Measurements from ENCODE around the gene PGPEP1. TPM values are rescaled to one million over a fixed set of nuclear protein-coding genes. Genes with fewer than 3 reads are reported as not detected.

PGPEP1 gene
- total RNA-seq, 1 experiment from 2014 or later, result 15.8 TPM

- H3K4me1 ChIP-seq (ENCODE audit: insufficient read depth, low read length, poor library complexity, severe bottlenecking), result peaks cover 50% of the 10 kb centered on the region
- no peaks in the 10 kb centered on the region for H3K9me3 ChIP-seq (ENCODE audit: low read depth, low read length, poor library complexity, severe bottlenecking)
- H3K27ac ChIP-seq (ENCODE audit: low read depth, low read length, poor library complexity, severe bottlenecking), result peak overlapping the region; percentile 99
- POLR2A ChIA-PET (ENCODE audit: low non-redundant PET), result interaction anchor here (0.8 to 1.1 kb wide), 2 partner anchors 134 to 136 kb away, joined by 3 to 4 read pairs; partner anchors contain the start of gene JUND
- no peak for TF ChIP-seq CTCF (conservative IDR thresholded peaks at IDR 0.05; ENCODE audit: low read depth, low read length)
- TF ChIP-seq EZH2 (IDR thresholded peaks at IDR 0.05; ENCODE audit: borderline replicate concordance, low read depth, low read length, poor library complexity, severe bottlenecking), result no peak
- intact Hi-C loops (cut with micrococcal nuclease; ENCODE audit: unreplicated experiment), result loop anchor here (5.0 kb wide), 1 partner anchor 213 kb away; the partner anchor contains the start of gene RAB3A
- CTCF ChIA-PET, result interaction anchor here (1.1 kb wide), 2 partner anchors 65 to 136 kb away, joined by 4 to 7 read pairs; no protein-coding TSS in a partner anchor
- H3K4me3 ChIP-seq (ENCODE audit: low read depth, low read length, poor library complexity, severe bottlenecking), result no peak overlapping the region
- H3K36me3 ChIP-seq (ENCODE audit: insufficient read depth, low read length, poor library complexity, severe bottlenecking), result no peaks in the 10 kb centered on the region
- BruUV-seq (replicated peaks), result TSS peak; percentile 69
- H3K27me3 ChIP-seq (replicated peaks; ENCODE audit: insufficient read depth, low read depth, low read length, poor library complexity), result no peaks in the 10 kb centered on the region
- peak; percentile 99 for DNase-seq (ENCODE audit: low spot score)
Measured at GRCh38 chr19:18415178-18415867, 74.9 kb downstream of the PGPEP1 start.

- Histone ChIP-seq H3K27ac (ENCODE audit: low read depth, low read length, poor library complexity, severe bottlenecking) (peak overlapping the region; percentile 99), H3K36me3 (ENCODE audit: insufficient read depth, low read length, poor library complexity, severe bottlenecking) (no peaks in the 10 kb centered on the region), H3K4me3 (ENCODE audit: low read depth, low read length, poor library complexity, severe bottlenecking) (peak overlapping the region; percentile 26), H3K4me1 (ENCODE audit: insufficient read depth, low read length, poor library complexity, severe bottlenecking) (peaks cover 63% of the 10 kb centered on the region), H3K27me3 (replicated peaks; ENCODE audit: insufficient read depth, low read depth, low read length, poor library complexity) (no peaks in the 10 kb centered on the region), H3K9me3 (ENCODE audit: low read depth, low read length, poor library complexity, severe bottlenecking) (no peaks in the 10 kb centered on the region)
- intact Hi-C loops (cut with micrococcal nuclease; ENCODE audit: unreplicated experiment), result loop anchor here (2.0 to 5.0 kb wide), 2 partner anchors 136 to 215 kb away; partner anchors contain the start of genes JUND and RAB3A
- peak; percentile 97 for DNase-seq (ENCODE audit: low spot score)
- BruUV-seq (replicated peaks), result no TSS peak
- POLR2A ChIA-PET (ENCODE audit: low non-redundant PET), result interaction anchor here (0.5 to 1.8 kb wide), 2 partner anchors 30 to 136 kb away, joined by 7 to 24 read pairs; partner anchors contain the start of gene JUND
- no peak for TF ChIP-seq CTCF (conservative IDR thresholded peaks at IDR 0.05; ENCODE audit: low read depth, low read length)
- TF ChIP-seq EZH2 (IDR thresholded peaks at IDR 0.05; ENCODE audit: borderline replicate concordance, low read depth, low read length, poor library complexity, severe bottlenecking), result no peak
- CTCF ChIA-PET, result interaction anchor here (0.6 to 2.3 kb wide), 3 partner anchors 15 to 137 kb away, joined by 3 to 13 read pairs (median 12); no protein-coding TSS in a partner anchor
Measured at GRCh38 chr19:18416778-18417249, 76.4 kb downstream of the PGPEP1 start.

DNA sequence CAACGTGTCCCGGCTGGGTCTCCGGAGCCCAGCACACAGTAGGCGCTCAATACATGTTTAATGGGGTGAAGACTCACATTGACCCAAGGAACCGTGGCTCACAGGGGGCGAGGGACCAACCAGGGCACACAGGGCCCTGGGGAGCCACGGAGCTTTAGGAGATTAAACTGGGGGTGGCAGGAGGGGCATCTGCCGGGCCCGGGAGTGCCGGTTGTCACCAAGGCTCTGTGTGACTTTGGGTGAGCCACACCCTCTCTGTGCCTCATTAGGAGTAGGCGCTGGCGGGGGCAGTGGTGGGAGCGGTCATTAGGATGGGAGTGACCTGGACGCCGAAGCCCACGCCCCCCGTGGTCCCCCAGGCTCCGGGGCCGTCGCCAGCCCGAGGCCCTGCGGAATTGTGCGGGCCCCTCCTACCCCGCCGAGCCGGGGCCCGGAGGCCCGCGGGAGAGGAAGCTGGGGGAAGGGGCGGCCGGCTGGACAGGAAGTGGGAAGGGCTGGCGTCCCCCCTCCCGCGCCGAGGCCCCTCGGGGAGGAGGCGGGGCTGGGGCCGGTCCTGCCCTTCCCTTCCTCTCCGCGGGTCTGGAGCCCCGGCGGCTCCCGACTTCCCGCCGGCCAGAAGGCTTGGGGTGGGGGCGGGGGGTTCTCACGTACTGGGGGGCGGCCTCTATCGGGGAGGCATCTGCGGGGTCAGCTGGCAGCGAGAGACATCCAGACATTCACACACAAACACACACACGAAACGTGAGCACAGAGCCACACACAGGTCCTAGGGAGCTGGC is 77.0 kb downstream of the PGPEP1 start:
- Histone ChIP-seq H3K27me3 (replicated peaks; ENCODE audit: insufficient read depth, low read depth, low read length, poor library complexity) (no peaks in the 10 kb centered on the region), H3K4me1 (ENCODE audit: insufficient read depth, low read length, poor library complexity, severe bottlenecking) (peaks cover 69% of the 10 kb centered on the region), H3K9me3 (ENCODE audit: low read depth, low read length, poor library complexity, severe bottlenecking) (no peaks in the 10 kb centered on the region), H3K27ac (ENCODE audit: low read depth, low read length, poor library complexity, severe bottlenecking) (peak overlapping the region; percentile 99), H3K36me3 (ENCODE audit: insufficient read depth, low read length, poor library complexity, severe bottlenecking) (no peaks in the 10 kb centered on the region), H3K4me3 (ENCODE audit: low read depth, low read length, poor library complexity, severe bottlenecking) (peak overlapping the region; percentile 26)
- CTCF ChIA-PET, result interaction anchor here (0.9 to 2.3 kb wide), 3 partner anchors 12 to 138 kb away, joined by 5 to 13 read pairs (median 12); no protein-coding TSS in a partner anchor
- no TSS peak for BruUV-seq (replicated peaks)
- intact Hi-C loops (cut with micrococcal nuclease; ENCODE audit: unreplicated experiment), result loop anchor here (2.0 to 5.0 kb wide), 2 partner anchors 137 to 215 kb away; partner anchors contain the start of genes JUND and RAB3A
- DNase-seq (ENCODE audit: low spot score), result peak; percentile 95
- POLR2A ChIA-PET (ENCODE audit: low non-redundant PET), result interaction anchor here (0.5 to 1.8 kb wide), 3 partner anchors 31 to 136 kb away, joined by 3 to 24 read pairs (median 7); partner anchors contain the start of gene JUND
- TF ChIP-seq CTCF (conservative IDR thresholded peaks at IDR 0.05; ENCODE audit: low read depth, low read length) (no peak), EZH2 (IDR thresholded peaks at IDR 0.05; ENCODE audit: borderline replicate concordance, low read depth, low read length, poor library complexity, severe bottlenecking) (no peak)
